Tibial nerve (tissue), 4 donors: ENCODE results near the gene CPAMD8. TPM values are rescaled to one million over a fixed set of nuclear protein-coding genes. Genes with fewer than 3 reads are reported as not detected.
A peak's percentile ranks its signal among the peaks of the same experiment; 100 is the strongest.

Source experiments
- DNase-seq, 2 donors: peaks; one replicate each; pipeline ENCODE4 v3.0.0-alpha.2; 2019; ENCODE audit warnings: low spot score in 2 of 2
- H3K27ac ChIP-seq, 4 donors: fragments of 200-600 bp; sonication (generic) in 3 of 4; one replicate each; pipeline ENCODE4 v1.5.1; 2017 to 2019; ENCODE audit warnings: mild to moderate bottlenecking in 1 of 4
- H3K27me3 ChIP-seq, 2 donors: fragments of 200-600 bp; sonication (generic) in 1 of 2; one replicate each; pipeline versions ENCODE4 v1.5.1 to v1.6.0; 2017 to 2019
- H3K36me3 ChIP-seq, 3 donors: fragments of 200-600 bp; sonication (generic); one replicate each; pipeline ENCODE4 v1.5.1; 2018 to 2019
- H3K4me1 ChIP-seq, 4 donors: fragments of 200-600 bp; sonication (generic) in 3 of 4; one replicate each; pipeline ENCODE4 v1.5.1; 2017 to 2019
- H3K4me3 ChIP-seq, 4 donors: fragments of 200-600 bp; sonication (generic) in 3 of 4; one replicate each; pipeline ENCODE4 v1.5.1; 2017 to 2019; ENCODE audit warnings: mild to moderate bottlenecking in 1 of 4, moderate library complexity in 1 of 4
- H3K9me3 ChIP-seq, 4 donors: fragments of 200-600 bp; sonication (generic) in 3 of 4; one replicate each; pipeline ENCODE4 v1.5.1; 2017 to 2019
- EP300 ChIP-seq, 2 donors: sonication (generic); formaldehyde crosslinking; IDR thresholded peaks; one replicate each; pipeline ENCODE4 v1.6.1; 2017; ENCODE audit warnings: antibody characterized with exemption in 2 of 2, mild to moderate bottlenecking in 1 of 2
- POLR2A ChIP-seq, 2 donors: fragments of 450-650 bp; IDR thresholded peaks; one replicate each; pipeline ENCODE4 v1.6.1; 2017; ENCODE audit warnings: antibody characterized with exemption in 2 of 2, mild to moderate bottlenecking in 2 of 2, moderate library complexity in 2 of 2
- WGBS, 2 donors: methylation state at CpG; one replicate each; pipeline ENCODE4 v1.1.5; 2018; 5-methylcytosine and 5-hydroxymethylcytosine counted together
- total RNA-seq, 4 donors: library from RNA; depleted of rRNA; stranded (reverse); fragments of >200 nt; gene quantifications; one replicate each; pipeline ENCODE4 v1.1.0, GENCODE V29; 2016
- TF ChIP-seq, protein P1 (sequence below), 5 experiments: fragments of 200-600 bp in 3 of 5; fragments of 450-650 bp in 2 of 5; sonication (generic) in 3 of 5; IDR thresholded peaks; one replicate each; pipeline ENCODE4 v1.5.1; 2016 to 2019; ENCODE audit warnings: antibody characterized with exemption in 5 of 5, mild to moderate bottlenecking in 3 of 5, moderate library complexity in 2 of 5

The CPAMD8 gene
- 10 to 100 TPM in 3 of 4 donors, 1 to 10 TPM in 1; 9.8 to 26.3 (median 14.4) TPM for total RNA-seq

DNA sequence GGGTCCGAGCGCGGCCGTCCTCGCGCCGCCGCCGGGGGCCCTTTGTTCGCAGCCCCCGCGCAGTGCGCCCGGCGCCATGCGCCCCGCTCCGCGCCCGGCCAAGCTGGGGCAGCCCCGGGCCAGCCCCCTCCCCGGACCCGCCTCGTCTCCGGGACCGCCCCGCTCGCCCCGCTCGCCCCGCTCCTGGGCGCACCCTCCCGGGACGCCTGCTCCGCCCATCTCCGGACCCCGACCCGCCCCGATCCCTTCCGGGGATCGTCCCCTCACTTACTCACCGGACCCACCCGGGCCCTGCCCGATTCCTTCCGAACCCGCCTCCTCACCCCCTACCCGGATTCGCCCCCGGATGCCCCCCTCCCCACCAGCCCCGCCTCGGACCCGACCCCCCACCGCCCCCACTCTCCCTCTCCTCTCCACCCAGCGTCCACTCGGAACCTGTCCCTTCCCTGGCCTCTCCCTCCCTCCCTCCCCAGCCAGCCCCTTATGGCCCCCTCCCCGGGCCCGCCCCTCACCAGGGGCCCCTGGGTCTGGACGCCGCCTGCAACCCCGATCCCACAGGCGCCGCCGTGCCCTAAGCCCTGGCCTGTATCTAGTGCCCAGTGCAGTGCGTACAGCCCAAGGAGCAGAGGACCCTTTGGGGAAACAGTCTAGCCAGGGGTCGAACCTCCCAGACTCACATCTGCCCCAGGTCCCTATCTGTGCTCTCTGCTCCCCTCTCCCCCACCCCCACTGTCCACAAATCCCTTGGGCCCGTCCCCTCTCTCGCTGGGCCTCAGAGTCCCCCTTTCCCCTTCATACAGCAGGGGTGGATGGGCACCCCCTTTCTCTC lies at the start of gene CPAMD8:
TSS of gene CPAMD8 (minus strand) at position 105 of the 829 bp plus-strand sequence. CDS start 168 bp downstream, outside the sequence.
- Histone ChIP-seq H3K27me3 (peaks cover 0 to 62% of the 10 kb centered on the region in 2 donors), H3K4me1 (peaks cover 0 to 4% (median 0%) of the 10 kb centered on the region in 4 donors), H3K36me3 (peaks cover 0 to 2% (median 0%) of the 10 kb centered on the region in 3 donors), H3K4me3 (peak within 1 kb of the TSS in 1 of 4 donors; percentile 26), H3K27ac (no peak within 1 kb of the TSS), H3K9me3 (peaks cover 0 to 26% (median 0%) of the 10 kb centered on the region in 4 donors)
- 5 to 18% methylated on average over 16 to 40 of the region's 67 CpGs for WGBS, 2 donors
- no peak for TF ChIP-seq POLR2A (IDR thresholded peaks at IDR 0.05)
- no peak for TF ChIP-seq EP300 (IDR thresholded peaks at IDR 0.05)
- TF ChIP-seq, protein P1, sequence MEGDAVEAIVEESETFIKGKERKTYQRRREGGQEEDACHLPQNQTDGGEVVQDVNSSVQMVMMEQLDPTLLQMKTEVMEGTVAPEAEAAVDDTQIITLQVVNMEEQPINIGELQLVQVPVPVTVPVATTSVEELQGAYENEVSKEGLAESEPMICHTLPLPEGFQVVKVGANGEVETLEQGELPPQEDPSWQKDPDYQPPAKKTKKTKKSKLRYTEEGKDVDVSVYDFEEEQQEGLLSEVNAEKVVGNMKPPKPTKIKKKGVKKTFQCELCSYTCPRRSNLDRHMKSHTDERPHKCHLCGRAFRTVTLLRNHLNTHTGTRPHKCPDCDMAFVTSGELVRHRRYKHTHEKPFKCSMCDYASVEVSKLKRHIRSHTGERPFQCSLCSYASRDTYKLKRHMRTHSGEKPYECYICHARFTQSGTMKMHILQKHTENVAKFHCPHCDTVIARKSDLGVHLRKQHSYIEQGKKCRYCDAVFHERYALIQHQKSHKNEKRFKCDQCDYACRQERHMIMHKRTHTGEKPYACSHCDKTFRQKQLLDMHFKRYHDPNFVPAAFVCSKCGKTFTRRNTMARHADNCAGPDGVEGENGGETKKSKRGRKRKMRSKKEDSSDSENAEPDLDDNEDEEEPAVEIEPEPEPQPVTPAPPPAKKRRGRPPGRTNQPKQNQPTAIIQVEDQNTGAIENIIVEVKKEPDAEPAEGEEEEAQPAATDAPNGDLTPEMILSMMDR (IDR thresholded peaks at IDR 0.05) = no peak
- no peak for DNase-seq

DNA sequence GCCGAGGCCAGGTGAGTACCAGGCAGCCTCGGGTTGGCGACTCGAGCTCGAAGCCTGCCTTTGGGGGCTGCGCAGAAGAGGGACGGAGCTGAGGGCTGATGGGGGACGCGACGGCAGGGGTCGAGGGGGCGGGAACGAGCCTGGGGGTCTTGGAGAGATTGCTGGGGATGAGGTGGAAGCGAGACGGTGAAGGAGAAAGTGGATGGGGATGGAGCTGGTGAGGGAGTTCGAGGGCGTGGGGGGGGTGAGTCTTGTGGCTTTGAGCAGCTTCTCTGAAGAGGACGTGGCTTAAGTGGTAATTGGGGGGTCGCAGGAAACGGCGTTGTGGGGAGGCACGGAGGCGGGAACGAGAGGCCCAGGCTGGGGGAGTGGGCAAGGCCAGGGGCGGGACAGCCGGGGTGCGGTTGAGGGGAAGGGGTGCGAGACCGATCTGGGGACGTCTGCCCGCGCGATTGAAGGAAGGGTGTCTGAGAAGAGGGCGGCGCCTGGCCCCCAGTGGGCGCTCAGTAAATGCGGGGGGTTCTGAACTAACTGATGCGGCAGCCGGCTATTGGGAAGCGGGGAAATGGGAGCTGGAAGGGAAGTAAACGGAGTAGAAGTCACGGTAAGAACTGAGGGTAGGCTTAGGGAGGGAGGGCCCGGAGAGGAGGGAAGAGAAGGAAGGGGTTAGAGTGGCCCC lies 49.4 kb upstream of the CPAMD8 start:
- WGBS, 2 donors = 1% methylated on average over 33 to 43 of the region's 43 CpGs
- Histone ChIP-seq H3K27ac (peak overlapping the region; percentile 41 to 96 (median 92)), H3K4me1 (peaks cover 0 to 64% (median 31%) of the 10 kb centered on the region in 4 donors), H3K9me3 (no peaks in the 10 kb centered on the region), H3K36me3 (peaks cover 0 to 18% (median 0%) of the 10 kb centered on the region in 3 donors), H3K4me3 (peak overlapping the region; percentile 55 to 80 (median 74)), H3K27me3 (no peaks in the 10 kb centered on the region)
- no peak for TF ChIP-seq POLR2A (IDR thresholded peaks at IDR 0.05)
- TF ChIP-seq EP300 (IDR thresholded peaks at IDR 0.05) = no peak
- TF ChIP-seq, protein P1 (IDR thresholded peaks at IDR 0.05) = no peak
- DNase-seq = no peak

- peak; percentile 82 to 88 for TF ChIP-seq POLR2A (IDR thresholded peaks at IDR 0.05)
- peak; percentile 95 to 97 for TF ChIP-seq EP300 (IDR thresholded peaks at IDR 0.05)
- TF ChIP-seq, protein P1 (IDR thresholded peaks at IDR 0.05) = peak in 2 of 5 experiments; percentile 48 to 64
- H3K4me3 ChIP-seq = peak within 1 kb of the TSS; percentile 55 to 98 (median 84)
- peak within 1 kb of the TSS; percentile 41 to 96 (median 92) for H3K27ac ChIP-seq
- 1% methylated on average over 37 to 41 of the region's 103 CpGs for WGBS, 2 donors
- peak; percentile 99 for DNase-seq
- peaks cover 0 to 26% (median 0%) of the 10 kb centered on the region in 3 donors for H3K36me3 ChIP-seq
- no peaks in the 10 kb centered on the region for H3K9me3 ChIP-seq
- no peaks in the 10 kb centered on the region for H3K27me3 ChIP-seq
- H3K4me1 ChIP-seq = peaks cover 0 to 57% (median 28%) of the 10 kb centered on the region in 4 donors
Measured at GRCh38 chr19:17075035-17075863, 48.6 kb upstream of the CPAMD8 start, which contains the start of the genes HAUS8 and MYO9B. Gene HAUS8 (minus strand): TSS chr19:17075452. CDS start chr19:17075422, 30 bp downstream. Gene MYO9B (plus strand): TSS chr19:17075777. CDS start chr19:17101718, 25,941 bp downstream.

DNA sequence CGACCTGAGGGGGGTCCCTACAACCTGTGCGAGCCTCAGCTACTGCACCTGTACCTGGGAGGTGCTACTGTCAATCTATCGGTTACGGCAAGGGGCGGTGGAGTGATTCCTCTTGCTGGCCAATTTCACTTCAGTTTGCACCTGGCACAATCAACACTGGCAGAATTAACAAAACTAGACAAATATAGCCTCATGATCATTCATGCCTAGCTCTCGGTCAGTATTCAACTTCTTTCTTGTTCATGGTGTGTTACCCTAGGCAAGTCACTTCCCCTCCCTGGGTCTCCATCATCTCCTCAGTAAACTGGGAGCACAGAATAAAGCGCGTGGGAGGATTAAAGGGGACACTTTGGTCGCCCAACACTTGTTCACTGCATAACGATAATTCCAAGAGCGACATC lies 48.0 kb upstream of the CPAMD8 start:
- no peak for DNase-seq
- 9 to 14% methylated on average over 11 of the region's 11 CpGs for WGBS, 2 donors
- H3K4me3 ChIP-seq = peak overlapping the region; percentile 55 to 98 (median 84)
- peak overlapping the region in 3 of 4 donors; percentile 77 to 89 (median 88) for H3K27ac ChIP-seq
- no peaks in the 10 kb centered on the region for H3K9me3 ChIP-seq
- H3K36me3 ChIP-seq = peaks cover 0 to 27% (median 0%) of the 10 kb centered on the region in 3 donors
- no peaks in the 10 kb centered on the region for H3K27me3 ChIP-seq
- H3K4me1 ChIP-seq = peaks cover 0 to 51% (median 26%) of the 10 kb centered on the region in 4 donors
- TF ChIP-seq EP300 (IDR thresholded peaks at IDR 0.05) = no peak
- TF ChIP-seq, protein P1 (IDR thresholded peaks at IDR 0.05) = no peak
- no peak for TF ChIP-seq POLR2A (IDR thresholded peaks at IDR 0.05)
